ENCODE data around the gene LAMC3.

Gene LAMC3

GRCh38 chr9:130963337-130963908, 45.6 kb upstream of the LAMC3 start:
- no peak for TF ChIP-seq CTCF (IDR thresholded peaks at IDR 0.05; ENCODE audit: borderline replicate concordance, insufficient read depth, low read depth, low read length)

GRCh38 chr9:130963916-130964315, 45.1 kb upstream of the LAMC3 start:
- H3K4me3 ChIP-seq (ENCODE audit: low read depth, low read length) = no peak overlapping the region
- no peak for TF ChIP-seq CTCF (IDR thresholded peaks at IDR 0.05; ENCODE audit: borderline replicate concordance, insufficient read depth, low read depth, low read length)

More at GRCh38 chr9:130963337-130963908, 45.6 kb upstream of the LAMC3 start:
- H3K4me3 ChIP-seq (ENCODE audit: low read depth, low read length) = no peak overlapping the region

- TF ChIP-seq CTCF (IDR thresholded peaks at IDR 0.05; ENCODE audit: borderline replicate concordance, insufficient read depth, low read depth, low read length) = no peak
- no peak overlapping the region for H3K4me3 ChIP-seq (ENCODE audit: low read depth, low read length)
Observed at GRCh38 chr9:130965680-130966079, 43.3 kb upstream of the LAMC3 start.

GRCh38 chr9:130970052-130970451, 38.9 kb upstream of the LAMC3 start:
- H3K4me3 ChIP-seq (ENCODE audit: low read depth, low read length) = no peak overlapping the region
- TF ChIP-seq CTCF (IDR thresholded peaks at IDR 0.05; ENCODE audit: borderline replicate concordance, insufficient read depth, low read depth, low read length) = no peak

GRCh38 chr9:130970855-130971254, 38.1 kb upstream of the LAMC3 start:
- no peak for TF ChIP-seq CTCF (IDR thresholded peaks at IDR 0.05; ENCODE audit: borderline replicate concordance, insufficient read depth, low read depth, low read length)
- no peak overlapping the region for H3K4me3 ChIP-seq (ENCODE audit: low read depth, low read length)

- TF ChIP-seq CTCF (IDR thresholded peaks at IDR 0.05; ENCODE audit: borderline replicate concordance, insufficient read depth, low read depth, low read length) = no peak
- no peak overlapping the region for H3K4me3 ChIP-seq (ENCODE audit: low read depth, low read length)
Observed at GRCh38 chr9:130971294-130971849, 37.6 kb upstream of the LAMC3 start.

GRCh38 chr9:130972277-130972956, 36.6 kb upstream of the LAMC3 start:
- TF ChIP-seq CTCF (IDR thresholded peaks at IDR 0.05; ENCODE audit: borderline replicate concordance, insufficient read depth, low read depth, low read length) = no peak

More at GRCh38 chr9:130972277-130972956, 36.6 kb upstream of the LAMC3 start:
- H3K4me3 ChIP-seq (ENCODE audit: low read depth, low read length) = no peak overlapping the region
